NCI-H2227 (cell line): ENCODE measurements around the gene SCUBE1.

Source experiments
- DNase-seq: peaks from one replicate; lab custom pipeline; 2025; ENCODE audit not compliant: unreplicated experiment; lab: John Stamatoyannopoulos, UW

SCUBE1 gene

GRCh38 chr22:43220625-43221380 lies 122.4 kb downstream of the SCUBE1 start:
- no peak for DNase-seq

- no peak for DNase-seq
Observed at GRCh38 chr22:43218786-43219185, 124.4 kb downstream of the SCUBE1 start.

- no peak for DNase-seq
Observed at GRCh38 chr22:43217285-43218030, 125.7 kb downstream of the SCUBE1 start.

GRCh38 chr22:43216738-43217137 lies 126.4 kb downstream of the SCUBE1 start:
- no peak for DNase-seq

- DNase-seq = no peak
Observed at GRCh38 chr22:43213962-43214361, 129.2 kb downstream of the SCUBE1 start.

- DNase-seq = no peak
Observed at GRCh38 chr22:43213051-43213450, 130.1 kb downstream of the SCUBE1 start.

- DNase-seq = no peak
Observed at GRCh38 chr22:43212434-43212952, 130.7 kb downstream of the SCUBE1 start.

GRCh38 chr22:43211941-43212433 lies 131.2 kb downstream of the SCUBE1 start:
- no peak for DNase-seq

- DNase-seq = no peak
Observed at GRCh38 chr22:43210631-43211515, 132.3 kb downstream of the SCUBE1 start.

- no peak for DNase-seq
Observed at GRCh38 chr22:43209971-43210370, 133.2 kb downstream of the SCUBE1 start.

GRCh38 chr22:43209523-43209890 lies 133.7 kb downstream of the SCUBE1 start:
- no peak for DNase-seq

- DNase-seq = no peak
Observed at GRCh38 chr22:43208703-43209522, 134.3 kb downstream of the SCUBE1 start.

GRCh38 chr22:43207849-43208702 lies 135.1 kb downstream of the SCUBE1 start:
- DNase-seq = no peak

- no peak for DNase-seq
Observed at GRCh38 chr22:43207386-43207785, 135.8 kb downstream of the SCUBE1 start.

- no peak for DNase-seq
Observed at GRCh38 chr22:43206509-43207161, 136.5 kb downstream of the SCUBE1 start.

GRCh38 chr22:43205748-43206508 lies 137.2 kb downstream of the SCUBE1 start:
- no peak for DNase-seq

- no peak for DNase-seq
Observed at GRCh38 chr22:43205261-43205691, 137.9 kb downstream of the SCUBE1 start.

- no peak for DNase-seq
Observed at GRCh38 chr22:43203471-43203981, 139.6 kb downstream of the SCUBE1 start.
